HG03432 (cell line): ENCODE results near the gene KIFBP.
"Not testable (repeated sequence)": the region's sequence is repeated elsewhere in the genome, so short reads cannot be mapped to it uniquely, and the experiment has no call there.

Experiments used
- ATAC-seq: cut with Tn5 transposase; IDR thresholded peaks from one replicate; pipeline ENCODE4 v1.9.1; 2021; ENCODE audit warnings: mild to moderate bottlenecking, moderate library complexity; ENCODE audit not compliant: unreplicated experiment

Gene KIFBP

GRCh38 chr10:68988530-68989316, at the start of gene KIFBP:
Gene KIFBP, plus strand, starts transcription at chr10:68988803. Its CDS starts 30 bp downstream, at chr10:68988833.
- ATAC-seq = peak; percentile 84

- no peak for ATAC-seq
These were observed 49.7 kb upstream of the KIFBP start for GRCh38 chr10:68938884-68939283.

- ATAC-seq = not testable (repeated sequence)
These were observed 47.7 kb upstream of the KIFBP start for GRCh38 chr10:68940917-68941316.

- no peak for ATAC-seq
These were observed 38.0 kb upstream of the KIFBP start for GRCh38 chr10:68950598-68950997.

GRCh38 chr10:68954904-68955303, 33.7 kb upstream of the KIFBP start:
- ATAC-seq = no peak

GRCh38 chr10:68955355-68955831, 33.2 kb upstream of the KIFBP start:
- peak; percentile 5 for ATAC-seq

- ATAC-seq = peak; percentile 90
These were observed 32.6 kb upstream of the KIFBP start, which contains the start of gene DDX21 for GRCh38 chr10:68955832-68956532. Gene DDX21, plus strand, starts transcription at chr10:68956170. Its CDS starts 56 bp downstream, at chr10:68956226.

GRCh38 chr10:68957284-68957615, 31.4 kb upstream of the KIFBP start:
- ATAC-seq = no peak

GRCh38 chr10:68957654-68958053, 30.9 kb upstream of the KIFBP start:
- ATAC-seq = no peak

GRCh38 chr10:68959695-68960527, 28.7 kb upstream of the KIFBP start:
- no peak for ATAC-seq

- no peak for ATAC-seq
These were observed 25.5 kb upstream of the KIFBP start for GRCh38 chr10:68963151-68963550.

- ATAC-seq = no peak
These were observed 14.6 kb upstream of the KIFBP start for GRCh38 chr10:68973975-68974374.

- ATAC-seq = not testable (repeated sequence)
These were observed 12.6 kb upstream of the KIFBP start for GRCh38 chr10:68975936-68976473.

GRCh38 chr10:68979738-68980137, 8.9 kb upstream of the KIFBP start:
- ATAC-seq = not testable (repeated sequence)

GRCh38 chr10:68981074-68981473, 7.5 kb upstream of the KIFBP start:
- no peak for ATAC-seq

- ATAC-seq = no peak
These were observed 6.2 kb upstream of the KIFBP start for GRCh38 chr10:68982389-68982788.

- no peak for ATAC-seq
These were observed 992 bp upstream of the KIFBP start for GRCh38 chr10:68987611-68988010.

- ATAC-seq = no peak
These were observed 851 bp downstream of the KIFBP start for GRCh38 chr10:68989317-68989990.

GRCh38 chr10:68992636-68993440, 4.2 kb downstream of the KIFBP start:
- no peak for ATAC-seq

- peak; percentile 45 for ATAC-seq
These were observed 8.6 kb downstream of the KIFBP start for GRCh38 chr10:68997211-68997610.
